ENCODE measurements around the gene AGMO.
"Not testable (repeated sequence)": the region's sequence is repeated elsewhere in the genome, so short reads cannot be mapped to it uniquely, and the experiment has no call there.

AGMO gene

DNA sequence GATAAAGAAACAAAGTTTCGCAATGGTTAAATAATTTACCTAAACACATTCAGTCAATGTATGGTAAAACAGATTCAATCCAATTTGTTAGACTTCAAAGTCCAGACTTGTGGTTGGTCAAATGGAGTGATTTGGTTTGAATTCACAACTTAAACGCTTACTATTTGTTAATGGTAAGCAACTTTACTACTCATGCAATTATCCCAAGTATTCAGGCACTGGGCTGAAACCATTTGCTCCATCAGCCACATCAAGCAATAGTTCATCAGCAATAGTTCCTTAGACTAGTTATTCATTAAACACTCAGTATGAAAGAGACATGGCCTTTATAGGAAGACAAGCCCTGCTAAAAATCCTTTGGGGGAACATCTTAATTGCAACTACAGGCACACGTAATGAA lies 253.0 kb downstream of the AGMO start:
- no peak for DNase-seq

DNA sequence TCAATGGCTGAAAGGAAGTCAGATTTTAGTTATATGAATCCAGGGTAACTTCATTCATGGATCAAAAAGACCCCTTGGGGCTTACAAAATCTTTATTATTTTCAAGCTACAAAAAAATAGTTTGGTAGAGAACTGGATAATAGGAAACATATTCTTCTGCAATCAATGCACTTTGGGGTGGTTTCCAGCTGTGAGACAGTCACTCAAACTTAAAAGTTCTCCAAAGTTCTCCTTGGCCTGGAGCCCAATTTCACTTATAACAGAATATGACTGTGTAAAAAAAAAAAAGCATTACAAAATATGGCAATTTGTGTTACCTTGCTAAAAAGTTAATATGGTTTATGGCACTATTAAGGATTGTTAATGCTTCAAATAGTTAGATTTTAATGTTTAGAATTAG lies 255.5 kb downstream of the AGMO start:
- DNase-seq: no peak

DNA sequence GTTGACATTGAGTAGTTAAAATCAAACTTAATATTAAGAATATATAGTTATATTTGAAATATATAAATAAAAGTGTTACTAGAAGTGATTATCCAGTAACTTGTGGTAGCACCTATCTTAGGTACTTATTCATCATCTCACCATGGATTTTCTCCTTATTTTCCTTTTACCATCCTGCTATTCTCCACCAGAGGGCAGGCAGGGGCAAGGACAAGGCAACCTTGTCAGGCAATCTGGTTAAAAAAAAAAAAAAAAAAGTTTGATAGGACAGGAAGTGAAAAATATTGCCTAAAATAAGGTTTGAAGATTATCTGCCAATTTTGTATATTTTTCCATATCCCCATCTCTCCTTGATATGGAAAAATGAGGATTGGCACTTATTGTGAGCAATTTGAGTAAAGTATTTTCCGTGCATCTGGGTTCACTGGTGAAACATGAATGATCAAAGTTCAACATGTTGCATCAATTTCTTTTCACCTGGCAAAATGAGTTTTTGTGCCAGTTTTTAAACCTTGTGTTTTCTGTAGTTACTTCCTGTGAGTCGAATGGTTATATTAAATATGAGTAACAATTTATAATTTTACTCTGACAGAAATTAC lies 256.7 kb downstream of the AGMO start:
- peak in 1 of 14 donors; percentile 3 for DNase-seq

DNA sequence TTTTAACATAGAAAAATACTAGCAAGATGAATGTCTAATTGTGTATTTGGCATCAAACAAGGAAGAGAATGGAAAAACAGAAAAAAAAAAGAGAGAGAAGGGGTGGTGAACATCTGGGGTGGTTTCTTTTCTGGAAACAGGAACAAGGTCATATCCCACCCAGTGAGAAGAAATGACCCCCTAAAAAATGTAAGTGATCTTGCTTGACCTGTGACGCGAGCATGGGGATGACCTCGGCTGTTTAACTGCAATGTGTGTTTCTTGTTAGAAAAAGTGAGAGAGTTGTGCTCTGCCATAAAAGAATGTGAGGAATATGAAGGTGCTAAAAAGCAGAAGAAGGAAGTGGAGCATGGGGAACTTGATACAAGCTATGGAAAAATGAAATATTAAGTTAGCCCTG lies 258.5 kb downstream of the AGMO start:
- DNase-seq: no peak

DNA sequence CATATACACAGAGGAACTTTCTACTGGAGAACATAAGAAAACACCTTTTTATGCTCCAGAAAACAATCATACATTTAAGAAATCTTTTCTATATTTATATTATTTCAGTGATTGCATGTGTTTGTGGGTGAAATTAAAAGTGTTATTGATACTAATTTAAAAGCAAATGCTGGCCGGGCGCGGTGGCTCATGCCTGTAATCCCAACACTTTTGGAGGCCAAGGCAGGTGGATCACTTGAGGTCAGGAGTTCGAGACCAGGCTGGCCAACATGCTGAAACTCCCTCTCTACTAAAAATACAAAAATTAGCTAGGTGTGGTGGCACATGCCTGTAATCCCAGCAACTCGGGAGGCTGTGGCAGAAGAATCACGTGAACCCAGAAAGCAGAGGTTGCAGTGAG lies 260.8 kb downstream of the AGMO start:
- DNase-seq: not testable (repeated sequence)

DNA sequence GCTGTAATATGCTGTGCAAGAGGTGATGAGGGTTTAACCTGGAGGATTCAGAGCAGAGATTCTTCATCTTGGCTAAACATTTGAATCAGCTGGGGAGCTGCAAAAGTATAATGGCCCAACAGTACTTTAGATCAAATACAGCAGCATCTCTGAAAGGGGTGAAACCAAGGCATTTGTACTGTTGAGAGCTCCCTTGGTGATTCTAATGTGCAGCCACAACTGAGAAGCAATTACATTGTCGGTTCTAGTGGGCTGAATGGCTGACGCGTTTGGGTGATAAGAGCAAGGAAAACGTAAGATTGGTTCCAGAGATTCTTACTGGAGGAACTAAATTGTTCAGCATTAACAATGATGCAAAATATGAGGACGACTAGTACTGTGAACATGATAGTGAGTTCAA lies 269.7 kb downstream of the AGMO start:
- DNase-seq: no peak

DNA sequence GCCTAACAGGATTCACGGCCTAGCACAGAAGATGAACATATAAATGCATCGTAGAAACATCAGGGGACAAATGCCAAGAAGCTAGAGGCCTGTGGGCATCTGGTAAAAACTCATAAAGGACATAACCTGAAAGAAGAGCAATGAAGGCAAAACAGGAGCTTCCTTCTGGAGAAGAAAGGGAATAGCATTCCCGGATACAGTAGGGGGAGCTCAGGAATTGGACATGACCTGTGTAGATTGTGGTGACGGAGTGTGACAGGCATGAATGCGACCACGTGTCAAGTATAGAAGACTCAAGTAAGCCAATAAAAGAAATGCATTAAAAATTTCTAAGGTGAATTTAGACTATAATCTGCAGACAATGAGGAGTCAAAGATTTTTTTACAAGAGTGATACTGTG lies 270.1 kb downstream of the AGMO start:
- no peak for DNase-seq

DNA sequence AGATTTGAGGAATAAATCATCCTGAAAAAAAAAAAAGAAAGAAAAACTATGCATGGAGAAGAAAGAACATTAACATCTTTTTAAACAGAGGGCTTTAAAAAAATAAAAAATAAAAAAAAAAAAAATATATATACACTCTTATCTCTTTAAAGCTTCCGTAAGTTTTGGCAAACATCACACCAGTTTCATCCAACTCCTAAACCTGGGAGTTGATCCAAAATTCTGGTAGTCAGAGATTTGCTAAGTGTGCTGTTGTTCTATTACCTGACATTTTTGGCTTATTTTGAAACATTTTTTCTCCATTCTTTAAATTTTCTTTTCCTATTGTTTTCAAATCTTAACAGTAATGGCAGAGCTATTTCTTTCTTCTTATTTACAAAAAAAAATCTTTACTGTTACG lies 273.1 kb downstream of the AGMO start:
- DNase-seq: no peak

DNA sequence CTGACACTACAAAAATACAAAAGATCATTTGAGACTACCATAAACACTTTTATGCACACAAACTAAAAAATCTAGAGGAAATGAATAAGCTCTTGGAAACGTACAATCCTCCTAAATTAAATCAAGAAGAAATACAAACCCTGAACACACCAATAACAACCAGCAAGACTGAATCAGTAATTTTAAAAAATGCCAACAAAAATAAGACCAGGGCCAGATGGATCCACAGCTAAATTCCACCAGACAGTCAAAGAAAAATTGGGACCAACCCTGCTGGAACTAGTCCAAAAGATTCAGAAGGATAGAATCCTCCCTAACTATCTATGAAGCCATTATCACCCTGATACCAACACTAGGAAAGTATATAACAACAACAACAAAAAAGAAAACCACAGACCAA lies 277.4 kb downstream of the AGMO start:
- no peak for DNase-seq

DNA sequence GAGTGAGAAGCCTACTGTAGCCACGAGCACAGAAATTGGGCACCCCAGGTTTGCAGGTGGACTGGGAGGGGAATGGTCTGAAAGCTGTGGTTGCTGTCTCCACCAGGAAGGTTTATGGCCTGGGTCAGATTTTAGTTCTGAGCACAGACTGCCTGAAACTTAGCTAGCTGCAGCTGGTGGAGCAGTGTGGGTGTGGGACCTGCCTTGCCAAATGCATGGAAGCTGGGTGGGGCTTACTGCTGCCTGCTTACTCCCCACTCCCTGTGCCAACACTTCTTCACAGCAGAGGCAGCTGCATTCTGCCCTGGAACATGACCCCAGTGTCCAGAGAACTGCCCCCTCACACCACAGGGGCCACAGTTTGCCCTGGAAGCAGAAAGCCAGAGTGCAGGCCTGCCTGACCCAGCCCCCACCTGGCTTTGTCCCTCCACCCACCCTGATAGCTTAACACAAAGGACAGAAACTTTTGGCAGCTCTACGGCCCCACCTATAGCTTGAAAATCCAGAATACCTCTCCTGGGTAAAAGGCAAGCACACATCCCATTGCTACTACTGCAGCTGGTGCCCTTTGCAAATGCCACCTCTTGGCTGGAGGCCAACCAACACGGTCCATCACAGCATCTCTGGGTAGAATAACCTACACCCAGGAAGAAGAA lies 281.6 kb downstream of the AGMO start:
- no peak for DNase-seq

DNA sequence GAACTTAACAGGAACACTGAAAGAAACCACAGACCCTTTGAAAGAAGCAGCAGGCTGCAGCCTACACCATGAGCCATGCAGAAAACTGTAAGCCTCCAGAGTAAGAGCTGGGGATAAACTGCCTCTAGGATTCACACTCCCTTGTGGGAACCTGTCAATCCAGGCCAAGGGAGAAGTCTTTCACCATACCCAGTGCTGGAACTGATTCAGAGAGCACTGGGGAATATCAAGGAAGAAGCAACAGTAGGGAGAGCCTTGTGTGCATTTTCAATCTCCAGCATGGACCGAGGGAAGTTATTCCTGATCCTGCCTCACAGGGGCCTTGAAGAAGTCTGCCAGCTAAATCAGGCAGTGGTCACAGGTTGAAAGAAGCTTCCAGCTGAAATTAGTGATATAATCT lies 282.2 kb downstream of the AGMO start:
- no peak for DNase-seq

DNA sequence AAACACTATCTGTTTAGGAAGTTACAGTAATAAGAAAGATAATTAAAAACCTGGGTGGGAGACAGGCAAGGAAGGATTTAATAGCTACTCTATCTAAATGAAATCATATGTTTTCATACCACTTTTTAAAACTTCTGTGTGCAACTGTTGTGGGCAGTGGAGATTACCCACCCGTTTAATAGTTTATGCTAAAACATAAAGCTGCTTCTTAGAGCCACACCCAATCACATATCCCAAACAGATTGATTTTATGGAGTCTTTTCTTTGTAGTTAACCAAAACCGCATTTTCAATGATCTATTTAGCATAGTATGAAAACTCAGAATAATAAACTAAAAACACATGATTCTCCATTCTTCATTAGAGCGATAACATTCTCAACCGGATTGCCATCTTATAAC lies 304.1 kb downstream of the AGMO start:
- no peak for DNase-seq

DNA sequence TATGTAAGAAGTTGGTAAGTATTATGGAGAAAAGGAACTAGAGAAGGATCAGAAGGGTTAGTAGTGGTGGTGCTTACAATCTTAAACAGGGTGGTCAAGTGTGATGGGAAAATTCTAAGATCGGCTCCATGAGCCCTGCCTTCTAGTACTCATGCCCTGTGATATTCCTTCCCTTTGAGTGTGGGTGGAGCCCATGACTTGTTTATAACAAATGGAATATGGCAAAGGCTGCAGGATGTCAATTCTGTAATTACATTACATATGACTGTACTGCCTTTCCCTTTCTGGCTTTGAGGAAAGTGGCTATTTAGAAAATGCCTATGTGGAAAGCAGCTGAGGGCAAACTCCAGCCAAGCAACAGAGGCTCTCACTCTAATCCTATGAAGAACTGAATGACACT lies 309.6 kb downstream of the AGMO start:
- DNase-seq: no peak

DNA sequence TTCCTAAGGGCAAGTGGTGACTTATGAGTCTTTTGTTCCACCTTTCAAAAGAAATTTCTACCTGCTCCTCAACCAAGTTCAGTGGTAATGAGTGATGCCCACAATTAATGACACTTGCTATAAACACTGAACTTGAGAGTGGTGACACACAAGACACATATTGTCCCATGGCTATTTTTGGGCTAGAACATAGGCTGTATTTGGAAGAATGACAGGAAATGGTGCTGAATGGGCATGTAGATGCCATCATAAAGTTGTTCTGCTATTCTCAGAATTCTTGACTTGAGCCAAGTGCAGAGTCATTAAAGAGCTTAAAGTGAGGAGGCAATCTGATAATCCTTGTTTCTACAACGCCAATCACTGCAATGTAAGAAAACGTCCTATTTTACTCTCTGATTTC lies 313.3 kb downstream of the AGMO start:
- DNase-seq: no peak

DNA sequence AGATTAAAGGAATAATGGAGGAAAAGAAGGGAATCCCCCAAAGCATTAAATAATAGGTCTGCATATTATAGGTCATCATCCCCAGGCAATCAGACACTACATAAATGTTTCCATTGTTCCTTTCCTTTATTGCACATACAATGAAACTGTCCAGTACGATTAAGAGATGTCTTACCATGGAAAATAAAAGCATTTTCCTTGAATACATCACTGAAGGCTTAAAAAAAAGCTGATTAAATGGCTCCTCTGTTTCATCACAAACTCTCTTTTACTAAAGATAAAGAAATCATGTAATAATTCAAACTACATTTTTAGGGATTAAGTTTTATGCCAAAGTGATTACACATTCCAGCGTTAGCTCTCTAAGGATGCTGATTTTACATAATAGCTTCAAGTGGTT lies 316.0 kb downstream of the AGMO start:
- DNase-seq: no peak

DNA sequence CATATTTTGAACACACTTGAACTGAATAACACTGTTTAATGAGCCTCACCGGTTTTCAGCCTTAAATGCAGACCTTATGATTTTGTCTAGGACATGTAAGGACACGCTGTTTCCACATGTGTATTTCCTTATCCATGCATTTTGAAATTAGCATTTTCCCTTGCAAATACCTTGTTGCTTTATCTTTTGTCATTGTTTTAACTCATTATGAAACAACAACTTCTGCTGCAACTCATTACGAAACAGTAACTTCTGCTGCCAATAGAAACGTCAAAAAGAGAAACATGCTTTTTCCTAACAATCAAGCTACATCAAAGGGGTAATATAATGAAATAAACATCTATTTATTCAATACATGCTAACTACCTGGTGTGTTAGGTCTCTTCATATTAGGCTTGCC lies 322.0 kb downstream of the AGMO start:
- no peak for DNase-seq

DNA sequence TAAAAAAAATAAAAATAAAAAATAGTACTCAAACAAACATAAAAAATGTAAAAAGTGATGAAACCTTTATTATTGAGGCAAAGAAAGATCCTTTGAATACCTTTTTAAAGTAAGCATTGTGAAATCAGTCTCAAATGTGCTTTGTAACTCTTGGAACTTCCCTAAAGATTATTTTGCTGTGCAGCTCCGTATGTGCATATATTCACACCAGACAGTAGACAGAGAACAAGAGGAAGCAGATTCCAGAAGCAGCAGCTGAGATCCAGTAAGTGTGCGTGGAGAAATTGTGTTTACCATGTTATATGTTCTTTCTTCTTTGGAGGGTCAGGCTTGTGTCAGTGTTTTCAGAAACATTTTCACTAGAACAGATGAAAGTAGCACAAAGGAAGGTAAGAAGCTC lies 324.9 kb downstream of the AGMO start:
- no peak for DNase-seq

DNA sequence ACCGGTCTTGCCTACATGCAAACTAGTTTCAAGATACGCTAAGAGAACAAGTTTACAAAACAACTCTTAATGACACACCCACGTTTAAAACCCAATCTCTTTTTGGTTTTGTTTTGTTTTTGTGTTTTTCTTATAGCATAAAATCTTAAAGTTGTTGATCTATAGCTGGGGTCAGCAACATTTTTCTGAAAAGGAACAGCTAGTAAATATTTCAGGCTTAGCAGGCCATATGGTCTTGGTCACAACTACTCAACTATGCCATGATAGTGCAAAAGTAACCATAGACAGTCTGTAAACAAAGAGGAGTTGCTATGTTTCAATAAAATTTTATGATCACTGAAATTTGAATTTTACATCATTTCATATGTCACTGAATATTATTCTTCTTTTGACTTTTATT lies 327.4 kb downstream of the AGMO start:
- DNase-seq: no peak

DNA sequence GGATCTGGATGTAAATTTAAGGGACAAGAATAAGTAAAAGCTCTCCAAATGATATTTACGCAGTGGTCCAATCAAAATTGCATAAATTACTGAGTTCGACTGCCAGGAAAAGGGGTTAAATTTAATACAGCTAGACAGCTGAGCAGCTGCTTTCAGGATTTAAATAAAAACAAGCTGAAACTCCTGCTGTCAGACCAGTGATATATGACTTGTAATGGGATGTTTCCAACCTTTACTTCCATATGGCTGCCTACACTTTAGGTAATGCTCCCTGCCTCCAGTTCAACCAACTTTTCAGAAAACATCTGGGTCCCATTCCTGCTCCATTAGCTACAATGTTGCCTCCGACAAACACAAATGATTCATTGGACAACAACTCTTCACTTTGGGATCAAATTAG lies 333.0 kb downstream of the AGMO start:
- DNase-seq: no peak

DNA sequence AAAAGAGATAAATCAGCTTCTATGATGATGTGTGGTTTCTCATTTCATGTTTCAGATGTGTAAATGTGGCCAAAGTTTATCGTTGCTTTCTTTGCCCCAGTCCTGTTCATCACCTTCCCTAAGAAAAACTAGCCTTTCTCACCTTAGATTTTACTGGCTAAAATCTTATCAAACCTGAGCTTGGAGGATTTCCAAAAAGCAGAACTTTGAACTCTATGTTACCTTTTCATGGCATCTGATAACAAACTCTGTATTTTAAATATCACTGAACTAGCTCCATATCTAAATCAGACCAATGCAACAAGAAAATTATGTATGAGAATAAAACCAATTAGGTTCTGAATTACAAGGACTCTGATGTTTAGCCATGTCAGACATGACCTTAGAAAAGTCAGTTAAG lies 335.8 kb downstream of the AGMO start:
- DNase-seq: no peak

DNA sequence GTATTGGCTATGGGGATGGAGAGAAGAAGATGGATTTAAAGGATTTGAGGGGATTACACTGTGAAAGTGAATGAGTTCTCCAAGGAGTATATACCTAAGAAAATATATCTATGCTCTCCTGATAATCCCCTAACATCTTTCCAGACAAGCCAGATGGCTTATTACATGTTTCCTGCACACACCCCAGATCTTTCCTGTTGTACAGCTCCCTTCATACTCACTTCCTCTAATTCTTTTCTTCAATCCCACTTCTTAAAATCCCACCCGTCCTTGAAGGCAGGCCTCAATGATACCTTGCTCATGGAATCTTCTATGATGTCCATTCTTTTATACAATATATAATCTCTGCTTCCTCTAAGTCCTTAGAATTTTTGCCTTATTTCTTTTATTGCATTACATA lies 342.1 kb downstream of the AGMO start:
- no peak for DNase-seq

DNA sequence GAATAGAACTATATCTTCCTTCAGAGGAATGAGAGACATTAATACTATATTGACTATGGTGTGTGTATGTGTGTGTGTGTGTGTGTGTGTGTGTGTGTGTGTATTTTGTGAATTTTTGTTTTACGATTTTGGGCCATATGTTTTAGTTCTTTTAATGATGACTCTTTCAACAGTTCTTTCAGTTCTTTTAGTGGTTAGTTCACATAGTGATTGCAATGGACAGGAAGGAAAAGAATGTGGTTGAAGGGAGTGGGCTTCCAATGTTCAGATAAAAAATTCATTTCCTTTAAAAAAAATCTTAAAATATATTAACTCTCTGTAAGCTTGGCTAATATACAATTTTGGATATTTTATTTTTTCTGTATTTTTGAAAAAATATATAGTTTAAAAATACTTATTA lies 343.6 kb downstream of the AGMO start:
- no peak for DNase-seq

DNA sequence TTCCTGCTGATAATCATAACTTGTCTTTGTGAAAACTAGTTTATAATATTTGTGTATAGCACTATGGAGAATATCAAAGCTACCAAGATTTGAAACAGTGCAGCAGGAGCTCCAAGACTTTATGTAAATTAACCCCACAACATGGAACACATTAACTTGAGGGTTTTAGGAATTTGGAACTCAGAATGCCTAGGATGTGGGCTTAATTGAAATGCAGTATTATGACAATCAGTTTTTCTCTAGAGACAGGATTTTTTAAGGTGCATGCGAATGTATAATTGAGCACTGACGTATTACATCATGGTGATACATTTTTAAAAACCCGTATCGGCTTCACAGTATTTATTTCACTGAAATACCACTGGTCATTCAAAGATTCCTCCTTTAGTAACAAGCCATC lies 346.2 kb downstream of the AGMO start:
- no peak for DNase-seq

DNA sequence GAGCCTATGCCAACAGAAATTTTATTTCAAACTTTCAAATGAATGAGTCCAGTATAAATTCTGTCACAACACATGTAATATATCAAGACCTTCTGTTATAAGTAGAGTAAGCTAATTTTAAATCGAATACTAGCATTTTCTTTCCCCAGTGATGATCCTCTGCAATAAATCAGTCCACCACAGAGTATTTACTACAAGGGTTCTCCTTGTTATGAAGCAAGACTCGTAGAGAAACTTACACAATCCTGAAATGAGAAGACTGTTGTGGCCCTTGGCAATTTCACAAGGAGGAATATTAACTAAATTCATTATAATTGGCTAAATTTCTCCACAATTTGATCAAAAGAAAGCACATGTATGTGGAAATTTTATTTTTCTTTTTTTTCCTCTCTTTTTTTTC lies 346.8 kb downstream of the AGMO start:
- DNase-seq: no peak

DNA sequence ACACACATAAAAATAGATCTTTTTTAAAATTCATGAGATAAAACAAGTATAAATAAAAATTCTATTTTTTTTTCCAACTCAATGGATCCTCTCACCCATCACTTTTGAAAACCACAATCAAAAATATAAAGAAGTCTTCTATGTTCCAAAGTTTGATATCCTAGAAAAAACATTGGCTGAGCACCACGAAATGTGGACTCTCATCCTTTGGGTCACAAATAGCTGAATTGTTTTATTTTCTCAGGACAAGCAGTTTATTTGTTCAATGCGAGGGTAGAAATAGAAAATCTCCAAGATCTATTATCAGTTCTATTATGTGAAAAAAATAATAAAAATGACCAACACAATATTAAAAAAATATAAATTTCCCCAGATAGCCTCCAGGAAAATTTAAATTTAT lies 348.7 kb downstream of the AGMO start:
- DNase-seq: no peak

All from C1 segment of cervical spinal cord (tissue), 14 donors.